Loucy (cell line): ENCODE results near the gene FSD1L.

Experiments used
- EZH2phosphoT487 ChIP-seq: fragments of 200-600 bp; IDR thresholded peaks from 2 replicates; pipeline ENCODE4 v1.6.1; 2018; ENCODE audit warnings: antibody characterized with exemption, mild to moderate bottlenecking, moderate library complexity, borderline replicate concordance
- TF ChIP-seq, protein P1 (sequence below): fragments of 200-600 bp; sonication (generic); conservative IDR thresholded peaks from 2 replicates; pipeline ENCODE4 v1.5.1; 2014; ENCODE audit warnings: mild to moderate bottlenecking, antibody characterized with exemption, low read length

- TF ChIP-seq, protein P1, sequence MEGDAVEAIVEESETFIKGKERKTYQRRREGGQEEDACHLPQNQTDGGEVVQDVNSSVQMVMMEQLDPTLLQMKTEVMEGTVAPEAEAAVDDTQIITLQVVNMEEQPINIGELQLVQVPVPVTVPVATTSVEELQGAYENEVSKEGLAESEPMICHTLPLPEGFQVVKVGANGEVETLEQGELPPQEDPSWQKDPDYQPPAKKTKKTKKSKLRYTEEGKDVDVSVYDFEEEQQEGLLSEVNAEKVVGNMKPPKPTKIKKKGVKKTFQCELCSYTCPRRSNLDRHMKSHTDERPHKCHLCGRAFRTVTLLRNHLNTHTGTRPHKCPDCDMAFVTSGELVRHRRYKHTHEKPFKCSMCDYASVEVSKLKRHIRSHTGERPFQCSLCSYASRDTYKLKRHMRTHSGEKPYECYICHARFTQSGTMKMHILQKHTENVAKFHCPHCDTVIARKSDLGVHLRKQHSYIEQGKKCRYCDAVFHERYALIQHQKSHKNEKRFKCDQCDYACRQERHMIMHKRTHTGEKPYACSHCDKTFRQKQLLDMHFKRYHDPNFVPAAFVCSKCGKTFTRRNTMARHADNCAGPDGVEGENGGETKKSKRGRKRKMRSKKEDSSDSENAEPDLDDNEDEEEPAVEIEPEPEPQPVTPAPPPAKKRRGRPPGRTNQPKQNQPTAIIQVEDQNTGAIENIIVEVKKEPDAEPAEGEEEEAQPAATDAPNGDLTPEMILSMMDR = no peak
- no peak for TF ChIP-seq EZH2phosphoT487
Measured at GRCh38 chr9:105436783-105437182, 11.1 kb upstream of the FSD1L start.
